GM12878 (cell line): ENCODE results near the gene SEMA5A. TPM values are rescaled to one million over a fixed set of nuclear protein-coding genes. Genes with fewer than 3 reads are reported as not detected.

Experiments used
- ATAC-seq: fragments of 200-7000 bp; cut with Tn5 transposase; 3 replicates; pipeline ENCODE4 v1.9.1; 2020; ENCODE audit warnings: mild to moderate bottlenecking, moderate library complexity
- BruUV-seq: library from RNA; stranded (reverse); fragments of 400-500 nt; replicated peaks from 2 replicates; lab custom pipeline; 2021; lab: Mats Ljungman, UMichigan
- CTCF ChIA-PET: fragments of 300-600 bp; sonication (Branson Sonifier 250); formaldehyde crosslinking; extraction: SDS; loops from one replicate; lab custom pipeline; 2021; ENCODE audit warnings: inconsistent platforms; lab: Yijun Ruan, JAX
- POLR2A ChIA-PET: fragments of 350-600 bp; formaldehyde crosslinking; extraction: SDS; loops from one replicate; lab custom pipeline; 2021; ENCODE audit warnings: inconsistent platforms; lab: Charles Lee
- RAD21 ChIA-PET: fragments of 300-600 bp; sonication (Branson Sonifier 250); formaldehyde crosslinking; loops from one replicate; lab custom pipeline; 2023; ENCODE audit warnings: antibody characterized with exemption; ENCODE audit not compliant: unreplicated experiment; lab: Charles Lee
- SMC1A ChIA-PET: fragments of 300-600 bp; sonication (Branson Sonifier 250); formaldehyde crosslinking; loops from one replicate; lab custom pipeline; 2023; ENCODE audit not compliant: unreplicated experiment, uncharacterized antibody; lab: Charles Lee
- DNase-seq: peaks from one replicate; pipeline ENCODE4 v3.0.0-alpha.2; 2011; ENCODE audit warnings: low read depth, low spot score
- FAIRE-seq: peaks from 3 replicates; lab custom pipeline; 2011; peaks lifted over from hg19 to GRCh38; lab: Jason Lieb, UNC
- H2AFZ ChIP-seq: 2 replicates; pipeline ENCODE4 v1.6.0; 2011; ENCODE audit warnings: low read depth, low read length, control low read depth; ENCODE audit not compliant: control insufficient read depth
- H3K27ac ChIP-seq: 2 replicates; pipeline ENCODE4 v1.5.1; 2011; ENCODE audit warnings: control low read depth; ENCODE audit not compliant: control insufficient read depth, insufficient read depth
- H3K27me3 ChIP-seq, 2 experiments: replicated peaks in 1 of 2; 2 replicates each; pipeline versions ENCODE4 v1.6.0 to v1.6.1; 2011; ENCODE audit warnings: low read length in 1 of 2; ENCODE audit not compliant: control insufficient read depth in 2 of 2, insufficient read depth in 2 of 2
- H3K36me3 ChIP-seq, 2 experiments: 2 replicates each; pipeline ENCODE4 v1.5.1; 2011; ENCODE audit warnings: low read length in 1 of 2; ENCODE audit not compliant: control insufficient read depth in 2 of 2, insufficient read depth in 2 of 2
- H3K4me1 ChIP-seq: 2 replicates; pipeline ENCODE4 v1.6.1; 2011; ENCODE audit warnings: mild to moderate bottlenecking, low read length, moderate library complexity, mixed read lengths; ENCODE audit not compliant: control insufficient read depth, insufficient read depth
- H3K4me2 ChIP-seq: 2 replicates; pipeline ENCODE4 v1.6.0; 2011; ENCODE audit warnings: control low read depth; ENCODE audit not compliant: control insufficient read depth, insufficient read depth
- H3K4me3 ChIP-seq: fragments of 200-600 bp; sonication (generic); 2 replicates; pipeline ENCODE4 v1.5.1; 2016
- H3K79me2 ChIP-seq: 2 replicates; pipeline ENCODE4 v1.6.0; 2011; ENCODE audit warnings: low read length; ENCODE audit not compliant: control insufficient read depth, insufficient read depth
- H3K9ac ChIP-seq: 2 replicates; pipeline ENCODE4 v1.8.0; 2011; ENCODE audit warnings: low read length, control low read depth, mixed read lengths; ENCODE audit not compliant: control insufficient read depth, insufficient read depth
- H3K9me3 ChIP-seq: replicated peaks from 3 replicates; pipeline ENCODE4 v1.5.1; 2011; ENCODE audit warnings: mild to moderate bottlenecking, low read length; ENCODE audit not compliant: control insufficient read depth, insufficient read depth
- H4K20me1 ChIP-seq: 2 replicates; pipeline ENCODE4 v1.6.0; 2011; ENCODE audit not compliant: control insufficient read depth, insufficient read depth
- CBFB ChIP-seq: IDR thresholded peaks from 2 replicates; pipeline ENCODE4 v1.6.1; 2016; ENCODE audit warnings: antibody characterized with exemption, low read depth
- DPF2 ChIP-seq: fragments of 450-650 bp; IDR thresholded peaks from 2 replicates; pipeline ENCODE4 v1.6.1; 2017; ENCODE audit warnings: mild to moderate bottlenecking
- E4F1 ChIP-seq: fragments of 450-650 bp; IDR thresholded peaks from 2 replicates; pipeline ENCODE4 v1.6.1; 2018; ENCODE audit warnings: borderline replicate concordance, mild to moderate bottlenecking; ENCODE audit not compliant: partially characterized antibody
- EZH2 ChIP-seq: IDR thresholded peaks from 2 replicates; pipeline ENCODE4 v1.6.1; 2012; ENCODE audit warnings: low read depth, mild to moderate bottlenecking, control low read depth, inconsistent platforms, low read length, borderline replicate concordance; ENCODE audit not compliant: control insufficient read depth
- GABPA ChIP-seq: IDR thresholded peaks from 2 replicates; pipeline ENCODE4 v1.6.1; 2014; ENCODE audit warnings: antibody characterized with exemption, low read depth, mild to moderate bottlenecking, inconsistent platforms
- HCFC1 ChIP-seq: fragments of 150-350 bp; IDR thresholded peaks from 2 replicates; pipeline ENCODE4 v1.6.1; 2014; ENCODE audit warnings: low read length
- HDGF ChIP-seq: fragments of 450-650 bp; IDR thresholded peaks from 2 replicates; pipeline ENCODE4 v1.6.1; 2016; ENCODE audit warnings: antibody characterized with exemption
- KAT2A ChIP-seq: conservative IDR thresholded peaks from 2 replicates; pipeline ENCODE4 v1.6.1; 2011; ENCODE audit warnings: low read depth, low read length; ENCODE audit not compliant: control insufficient read depth
- MTA3 ChIP-seq: IDR thresholded peaks from 2 replicates; pipeline ENCODE4 v1.6.1; 2012; ENCODE audit warnings: low read length, inconsistent platforms, borderline replicate concordance
- MYB ChIP-seq: fragments of 150-350 bp; IDR thresholded peaks from 2 replicates; pipeline ENCODE4 v1.6.1; 2014; ENCODE audit warnings: mild to moderate bottlenecking, low read depth, low read length, borderline replicate concordance
- MYC ChIP-seq: IDR thresholded peaks from 2 replicates; pipeline ENCODE4 v1.6.1; 2011; ENCODE audit warnings: mild to moderate bottlenecking, low read length, moderate library complexity, inconsistent platforms; ENCODE audit not compliant: insufficient read depth, insufficient replicate concordance, insufficient read length, severe bottlenecking
- NRF1 ChIP-seq: conservative IDR thresholded peaks from 2 replicates; pipeline ENCODE4 v1.6.1; 2011; ENCODE audit warnings: mild to moderate bottlenecking, low read depth, low read length, improper control_type of control experiment
- POLR2AphosphoS2 ChIP-seq: IDR thresholded peaks from 2 replicates; pipeline ENCODE4 v1.6.1; 2011; ENCODE audit warnings: low read depth, mild to moderate bottlenecking, low read length, improper control_type of control experiment, moderate library complexity
- RAD21 ChIP-seq: IDR thresholded peaks from 2 replicates; pipeline ENCODE4 v1.6.1; 2011; ENCODE audit warnings: mild to moderate bottlenecking, low read depth, low read length, moderate library complexity; ENCODE audit not compliant: insufficient read depth
- RB1 ChIP-seq: fragments of 450-650 bp; formaldehyde crosslinking; IDR thresholded peaks from 2 replicates; pipeline ENCODE4 v1.6.1; 2017; ENCODE audit warnings: mild to moderate bottlenecking, borderline replicate concordance
- YBX1 ChIP-seq: fragments of 450-650 bp; IDR thresholded peaks from 2 replicates; pipeline ENCODE4 v1.6.1; 2016; ENCODE audit warnings: antibody characterized with exemption
- ZNF207 ChIP-seq: fragments of 450-650 bp; IDR thresholded peaks from 2 replicates; pipeline ENCODE4 v1.6.1; 2014; ENCODE audit warnings: antibody characterized with exemption, mild to moderate bottlenecking, borderline replicate concordance
- ZNF592 ChIP-seq: fragments of 450-650 bp; IDR thresholded peaks from 2 replicates; pipeline ENCODE4 v1.6.1; 2017; ENCODE audit warnings: mild to moderate bottlenecking, moderate library complexity
- ZNF622 ChIP-seq: fragments of 450-650 bp; IDR thresholded peaks from 2 replicates; pipeline ENCODE4 v1.6.1; 2017; ENCODE audit warnings: mild to moderate bottlenecking, inconsistent platforms
- WGBS: methylation state at CpG from one replicate; pipeline ENCODE4 v1.1.6; 2016; ENCODE audit warnings: low lambda C conversion rate; ENCODE audit not compliant: insufficient replicate concordance, insufficient coverage; ENCODE audit errors: missing lambda C conversion rate; 5-methylcytosine and 5-hydroxymethylcytosine counted together
- in situ Hi-C: fragments of 300-500 bp; cut with MboI; formaldehyde crosslinking; loops from 9 replicates; pipeline ENCODE4 v1.14.3; 2018; ENCODE audit warnings: mixed read lengths
- intact Hi-C: fragments of 100-400 bp; cut with micrococcal nuclease; formaldehyde crosslinking; loops from one replicate; pipeline ENCODE4 v1.14.2; 2022; ENCODE audit not compliant: unreplicated experiment
- polyA plus RNA-seq, 11 experiments: library from polyadenylated mRNA; depleted of rRNA in 4 of 11; unstranded in 6 of 11; stranded (reverse) in 5 of 11; fragments of >200 nt; fragmentation: Nextera tagmentation in 4 of 11; fragmentation: Illumina TruSeq in 1 of 11; extraction: Ambion mirVana in 4 of 11; extraction: Trizol in 1 of 11; gene quantifications; 1 replicate in 1 of 11; 2 replicates in 10 of 11; pipeline versions ENCODE4 v1.2.1 to v1.2.3, GENCODE V29; 2011 to 2016; ENCODE audit warnings: inconsistent platforms in 2 of 11, missing spikeins in 2 of 11, low read depth in 1 of 11
- total RNA-seq, 4 experiments: library from RNA; depleted of rRNA in 3 of 4; stranded (reverse); fragments of >200 nt in 3 of 4; fragmentation: Illumina TruSeq in 1 of 4; extraction: Trizol in 1 of 4; gene quantifications; 2 replicates each; pipeline versions ENCODE4 v1.2.1 to v1.2.3, GENCODE V29; 2013 to 2021

Gene SEMA5A
- total and polyA plus RNA-seq, 10 of the 15 experiments (the other 5 are each of a cell fraction or from before 2014, with no cell fraction given), result 0.03 to 2.4 (median 0.09) TPM; not detected in 1

GRCh38 chr5:9376363-9377117 lies 169.3 kb downstream of the SEMA5A start (continued):
- TF ChIP-seq EZH2 (no peak), RAD21 (no peak), E4F1 (no peak), KAT2A (no peak), POLR2AphosphoS2 (no peak), ZNF207 (no peak), HCFC1 (no peak)

GRCh38 chr5:9375756-9376155 lies 170.1 kb downstream of the SEMA5A start:
- Histone ChIP-seq H3K4me3 (no peak overlapping the region), H3K36me3 (no peaks in the 10 kb centered on the region), H3K9me3 (no peaks in the 10 kb centered on the region; the same call in 2 of the 3 replicates), H3K27ac (no peak overlapping the region), H3K4me1 (peaks cover 1% of the 10 kb centered on the region), H4K20me1 (no peaks in the 10 kb centered on the region), H3K4me2 (no peak overlapping the region), H3K79me2 (no peaks in the 10 kb centered on the region), H2AFZ (no peak overlapping the region), H3K9ac (no peak overlapping the region), H3K27me3 (no peaks in the 10 kb centered on the region)
- ChIA-PET POLR2A (no interaction called here), SMC1A (no interaction called here), CTCF (no interaction called here), RAD21 (no interaction called here)
- DNase-seq, result no peak
- BruUV-seq, result no TSS peak
- no peak for FAIRE-seq
- 29% methylated on average over 2 of the region's 2 CpGs for WGBS
- no peak for ATAC-seq
- intact Hi-C loops (no loop called here), in situ Hi-C loops (no loop called here)
- TF ChIP-seq RB1 (no peak), HDGF (no peak), MYB (no peak), NRF1 (no peak), MYC (no peak), YBX1 (no peak), MTA3 (no peak), ZNF592 (no peak), DPF2 (no peak), CBFB (no peak), ZNF622 (no peak), GABPA (no peak)
